Smooth muscle cell (in vitro differentiated cells): ENCODE results near the gene GNB1. TPM values are rescaled to one million over a fixed set of nuclear protein-coding genes. Genes with fewer than 3 reads are reported as not detected.
"Not testable (repeated sequence)": the region's sequence is repeated elsewhere in the genome, so short reads cannot be mapped to it uniquely, and the experiment has no call there.

Source experiments
- DNase-seq: peaks from one replicate; lab custom pipeline; 2025; ENCODE audit not compliant: unreplicated experiment; lab: John Stamatoyannopoulos, UW
- H2AFZ ChIP-seq: fragments of 200-600 bp; sonication (generic); 2 replicates; pipeline ENCODE4 v1.6.0; 2016; ENCODE audit warnings: antibody characterized with exemption, low read depth, mild to moderate bottlenecking
- H3F3A ChIP-seq: fragments of 200-600 bp; sonication (generic); 2 replicates; pipeline ENCODE4 v1.6.0; 2017; ENCODE audit warnings: antibody characterized with exemption, low read depth
- H3K27ac ChIP-seq: fragments of 200-600 bp; sonication (generic); 2 replicates; pipeline ENCODE4 v1.5.1; 2016; ENCODE audit warnings: low read depth, mild to moderate bottlenecking
- H3K27me3 ChIP-seq: fragments of 200-600 bp; sonication (generic); 2 replicates; pipeline ENCODE4 v1.6.1; 2016; ENCODE audit warnings: low read depth, mild to moderate bottlenecking
- H3K36me3 ChIP-seq: fragments of 200-600 bp; sonication (generic); 2 replicates; pipeline ENCODE4 v1.5.1; 2016; ENCODE audit warnings: low read depth
- H3K4me1 ChIP-seq: fragments of 200-600 bp; sonication (generic); 2 replicates; pipeline ENCODE4 v1.5.1; 2016; ENCODE audit warnings: low read depth
- H3K4me2 ChIP-seq: fragments of 200-600 bp; sonication (generic); 2 replicates; pipeline ENCODE4 v1.6.0; 2016; ENCODE audit warnings: mild to moderate bottlenecking
- H3K4me3 ChIP-seq: fragments of 200-600 bp; sonication (generic); 2 replicates; pipeline ENCODE4 v1.5.1; 2016; ENCODE audit warnings: mild to moderate bottlenecking
- H3K79me2 ChIP-seq: fragments of 200-600 bp; sonication (generic); 2 replicates; pipeline ENCODE4 v1.6.0; 2016; ENCODE audit warnings: low read depth, mild to moderate bottlenecking
- H3K9ac ChIP-seq: fragments of 200-600 bp; sonication (generic); 2 replicates; pipeline ENCODE4 v1.6.0; 2016; ENCODE audit warnings: low read depth
- H3K9me3 ChIP-seq: fragments of 200-600 bp; sonication (generic); replicated peaks from 2 replicates; pipeline ENCODE4 v1.5.1; 2016; ENCODE audit warnings: low read depth
- H4K20me1 ChIP-seq: fragments of 200-600 bp; sonication (generic); 2 replicates; pipeline ENCODE4 v1.6.0; 2016; ENCODE audit warnings: low read depth
- WGBS: methylation state at CpG from one replicate; pipeline ENCODE4 v1.1.7; 2016; ENCODE audit warnings: low lambda C conversion rate; 5-methylcytosine and 5-hydroxymethylcytosine counted together
- polyA plus RNA-seq: library from polyadenylated mRNA; unstranded; fragments of >200 nt; fragmentation: Nextera tagmentation; extraction: Ambion mirVana; gene quantifications from 2 replicates; pipeline ENCODE4 v1.2.1, GENCODE V29; 2016
- total RNA-seq: library from RNA; depleted of rRNA; stranded (reverse); fragments of >200 nt; gene quantifications from 2 replicates; pipeline ENCODE4 v1.2.3, GENCODE V29; 2014
- TF ChIP-seq, protein P1 (sequence below): fragments of 200-600 bp; sonication (generic); IDR thresholded peaks from 2 replicates; pipeline ENCODE4 v1.5.1; 2017; ENCODE audit warnings: borderline replicate concordance, mild to moderate bottlenecking, antibody characterized with exemption; ENCODE audit not compliant: insufficient read depth, poor library complexity, severe bottlenecking

Gene GNB1
- total and polyA plus RNA-seq, 2 experiments from 2014 or later, result 208 to 293 TPM

DNA sequence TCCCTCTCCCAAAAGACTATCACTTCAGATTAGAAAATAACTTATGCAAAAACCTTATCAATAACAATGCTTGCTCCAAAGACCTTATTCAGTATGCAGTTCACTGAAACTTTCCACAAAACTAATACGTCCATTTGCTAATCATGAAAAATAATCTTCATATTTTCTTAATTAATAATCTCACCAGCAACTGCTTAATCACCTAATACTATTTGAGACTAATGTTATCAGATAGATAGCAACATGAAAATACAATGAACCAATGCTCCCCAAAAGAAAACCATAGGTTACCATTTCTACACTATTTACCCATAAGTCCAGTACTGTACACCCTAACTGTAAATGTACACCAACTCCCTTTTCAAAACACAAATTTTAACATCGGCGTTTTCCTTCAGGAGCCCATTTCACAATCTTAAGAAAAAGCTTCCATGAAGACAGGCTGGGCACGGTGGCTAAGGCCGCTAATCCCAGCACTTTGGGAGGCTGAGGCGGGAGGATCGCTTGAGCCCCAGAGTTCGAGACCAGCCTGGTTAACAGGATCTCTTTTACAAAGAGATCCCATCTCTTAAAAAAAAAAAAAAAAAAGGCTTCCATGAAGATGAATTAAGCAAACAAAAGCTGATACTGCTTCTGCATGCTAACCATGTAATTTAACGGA lies 1.7 kb downstream of the GNB1 start:
- Histone ChIP-seq H3K4me3 (peak overlapping the region; percentile 84), H3F3A (peaks cover 8% of the 10 kb centered on the region), H4K20me1 (peaks cover 59% of the 10 kb centered on the region), H3K27me3 (no peaks in the 10 kb centered on the region), H3K27ac (peak overlapping the region; percentile 82), H3K79me2 (peaks cover 63% of the 10 kb centered on the region), H3K4me2 (peak overlapping the region; percentile 86), H3K4me1 (peaks cover 24% of the 10 kb centered on the region), H3K36me3 (no peaks in the 10 kb centered on the region), H3K9me3 (no peaks in the 10 kb centered on the region), H2AFZ (no peak overlapping the region), H3K9ac (peak overlapping the region; percentile 95)
- 12% methylated on average over 9 of the region's 9 CpGs for whole genome bisulfite sequencing
- no peak for DNase-seq
- TF ChIP-seq, protein P1, sequence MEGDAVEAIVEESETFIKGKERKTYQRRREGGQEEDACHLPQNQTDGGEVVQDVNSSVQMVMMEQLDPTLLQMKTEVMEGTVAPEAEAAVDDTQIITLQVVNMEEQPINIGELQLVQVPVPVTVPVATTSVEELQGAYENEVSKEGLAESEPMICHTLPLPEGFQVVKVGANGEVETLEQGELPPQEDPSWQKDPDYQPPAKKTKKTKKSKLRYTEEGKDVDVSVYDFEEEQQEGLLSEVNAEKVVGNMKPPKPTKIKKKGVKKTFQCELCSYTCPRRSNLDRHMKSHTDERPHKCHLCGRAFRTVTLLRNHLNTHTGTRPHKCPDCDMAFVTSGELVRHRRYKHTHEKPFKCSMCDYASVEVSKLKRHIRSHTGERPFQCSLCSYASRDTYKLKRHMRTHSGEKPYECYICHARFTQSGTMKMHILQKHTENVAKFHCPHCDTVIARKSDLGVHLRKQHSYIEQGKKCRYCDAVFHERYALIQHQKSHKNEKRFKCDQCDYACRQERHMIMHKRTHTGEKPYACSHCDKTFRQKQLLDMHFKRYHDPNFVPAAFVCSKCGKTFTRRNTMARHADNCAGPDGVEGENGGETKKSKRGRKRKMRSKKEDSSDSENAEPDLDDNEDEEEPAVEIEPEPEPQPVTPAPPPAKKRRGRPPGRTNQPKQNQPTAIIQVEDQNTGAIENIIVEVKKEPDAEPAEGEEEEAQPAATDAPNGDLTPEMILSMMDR, result no peak

DNA sequence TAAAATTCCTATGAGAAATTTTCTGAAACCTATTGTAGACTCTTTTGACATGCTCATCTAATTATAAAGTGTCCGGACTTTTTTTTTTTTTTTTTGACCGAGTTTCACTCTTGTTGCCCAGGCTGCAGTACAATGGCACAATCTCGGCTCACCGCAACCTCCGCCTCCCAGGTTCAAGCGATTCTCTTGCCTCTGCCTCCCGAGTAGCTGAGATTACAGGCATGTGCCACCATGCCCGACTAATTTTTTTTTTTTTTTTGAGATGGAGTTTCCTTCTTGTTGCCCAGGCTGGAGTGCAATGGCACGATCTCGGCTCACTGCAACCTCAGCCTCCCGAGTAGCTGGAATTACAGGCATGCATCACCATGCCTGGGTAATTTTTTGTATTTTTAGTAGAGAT lies 7.0 kb downstream of the GNB1 start:
- H3K4me2 ChIP-seq, H3K36me3 ChIP-seq, H3F3A ChIP-seq, H3K9me3 ChIP-seq, H3K27me3 ChIP-seq, DNase-seq, H3K4me3 ChIP-seq, H2AFZ ChIP-seq, H3K9ac ChIP-seq: not testable (repeated sequence)
- Histone ChIP-seq H3K79me2 (peaks cover 100% of the 10 kb centered on the region), H4K20me1 (peaks cover 100% of the 10 kb centered on the region), H3K27ac (peak overlapping the region; percentile 51), H3K4me1 (peaks cover 19% of the 10 kb centered on the region)
- WGBS, result 76% methylated on average over 11 of the region's 11 CpGs

DNA sequence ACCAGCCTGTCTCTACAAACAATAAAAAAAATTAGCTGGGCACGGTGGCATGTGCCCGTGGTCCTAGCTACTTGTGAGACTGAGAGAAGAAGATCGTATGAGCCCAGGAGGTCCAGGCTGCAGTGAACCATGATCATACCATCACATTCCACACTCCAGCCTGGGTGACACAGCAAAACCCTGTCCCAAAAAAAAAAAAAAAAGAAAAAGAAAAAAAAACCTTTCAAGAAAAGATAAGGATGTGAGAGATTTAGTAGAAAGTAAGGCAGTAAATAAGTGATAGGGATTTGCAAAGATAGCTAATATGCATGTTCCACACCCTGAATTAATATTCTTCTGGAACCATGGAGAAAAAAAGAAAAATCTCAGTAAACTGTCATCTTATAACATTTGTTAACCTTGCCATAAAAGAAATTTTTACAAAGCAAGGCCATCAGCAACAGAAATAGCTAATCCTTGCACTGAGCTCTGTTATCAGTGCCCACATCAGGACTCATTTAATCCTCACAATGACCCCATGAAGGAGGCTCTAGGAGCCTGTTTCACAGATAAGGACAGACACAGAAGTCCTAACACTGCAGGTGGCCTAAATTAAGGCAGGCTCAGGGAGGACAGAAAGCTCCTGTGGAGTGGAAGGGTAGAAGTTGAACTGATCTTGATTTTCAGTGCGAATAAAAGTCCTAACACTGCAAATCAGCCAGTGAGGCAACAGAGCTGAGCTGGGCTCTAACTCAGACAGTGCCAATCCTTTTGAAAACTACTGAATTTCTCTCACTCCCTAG lies 7.6 kb downstream of the GNB1 start:
- no peak overlapping the region for H3K9ac ChIP-seq
- peak overlapping the region; percentile 51 for H3K27ac ChIP-seq
- WGBS, result 71% methylated on average over 4 of the region's 4 CpGs
- peaks cover 100% of the 10 kb centered on the region for H4K20me1 ChIP-seq
- peaks cover 8% of the 10 kb centered on the region for H3F3A ChIP-seq
- no peaks in the 10 kb centered on the region for H3K36me3 ChIP-seq
- no peaks in the 10 kb centered on the region for H3K9me3 ChIP-seq
- peaks cover 13% of the 10 kb centered on the region for H3K4me1 ChIP-seq
- no peaks in the 10 kb centered on the region for H3K27me3 ChIP-seq
- no peak overlapping the region for H3K4me3 ChIP-seq
- DNase-seq, result no peak
- no peak overlapping the region for H2AFZ ChIP-seq
- no peak overlapping the region for H3K4me2 ChIP-seq
- TF ChIP-seq, protein P1, result no peak
- peaks cover 100% of the 10 kb centered on the region for H3K79me2 ChIP-seq

DNA sequence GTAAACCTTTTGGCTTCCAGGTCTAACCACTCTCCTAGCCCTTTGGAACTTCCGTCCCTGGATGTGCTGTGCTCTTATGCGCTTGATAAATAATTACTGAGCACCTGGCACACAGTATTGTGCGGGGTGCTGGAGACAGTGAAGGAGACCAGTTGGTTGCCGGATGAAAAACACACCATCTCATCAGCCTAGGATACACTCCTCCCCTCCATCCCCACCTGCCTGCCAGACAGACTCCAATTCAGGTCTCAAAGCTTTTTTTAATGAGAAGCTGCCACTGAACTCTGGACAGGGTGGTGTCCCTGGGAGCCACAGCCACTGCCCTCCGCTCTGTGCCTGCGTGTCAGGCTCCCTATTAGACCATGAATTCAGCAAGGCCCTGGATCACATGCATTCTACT lies 9.2 kb downstream of the GNB1 start:
- Histone ChIP-seq H3K4me1 (peaks cover 4% of the 10 kb centered on the region), H3K4me2 (no peak overlapping the region), H2AFZ (no peak overlapping the region), H3F3A (peaks cover 15% of the 10 kb centered on the region), H3K9me3 (no peaks in the 10 kb centered on the region), H4K20me1 (peaks cover 100% of the 10 kb centered on the region), H3K27ac (peak overlapping the region; percentile 30), H3K36me3 (no peaks in the 10 kb centered on the region), H3K9ac (no peak overlapping the region), H3K79me2 (peaks cover 100% of the 10 kb centered on the region), H3K27me3 (no peaks in the 10 kb centered on the region), H3K4me3 (no peak overlapping the region)
- TF ChIP-seq, protein P1, result no peak
- 94% methylated on average over 6 of the region's 6 CpGs for WGBS
- DNase-seq, result no peak
